ENCODE data around the gene CAMK1D. TPM values are rescaled to one million over a fixed set of nuclear protein-coding genes. Genes with fewer than 3 reads are reported as not detected.

CAMK1D gene
- total RNA-seq, 1 experiment from 2014 or later = 10.2 TPM

GRCh38 chr10:12512332-12513002, 163.1 kb downstream of the CAMK1D start (continued):
- TF ChIP-seq, protein P1, sequence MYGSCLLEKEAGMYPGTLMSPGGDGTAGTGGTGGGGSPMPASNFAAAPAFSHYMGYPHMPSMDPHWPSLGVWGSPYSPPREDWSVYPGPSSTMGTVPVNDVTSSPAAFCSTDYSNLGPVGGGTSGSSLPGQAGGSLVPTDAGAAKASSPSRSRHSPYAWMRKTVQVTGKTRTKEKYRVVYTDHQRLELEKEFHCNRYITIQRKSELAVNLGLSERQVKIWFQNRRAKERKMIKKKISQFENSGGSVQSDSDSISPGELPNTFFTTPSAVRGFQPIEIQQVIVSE (CRISPR knock-in tag; IDR thresholded peaks at IDR 0.05; ENCODE audit: borderline replicate concordance) = no peak
- no peak for TF ChIP-seq ZNF671 (CRISPR knock-in tag; IDR thresholded peaks at IDR 0.05)
- no peak for TF ChIP-seq ESRRA (CRISPR knock-in tag; IDR thresholded peaks at IDR 0.05; ENCODE audit: borderline replicate concordance)
- TF ChIP-seq JUN (CRISPR knock-in tag; IDR thresholded peaks at IDR 0.05) = no peak
- no peak for TF ChIP-seq NR3C1 (CRISPR knock-in tag; conservative IDR thresholded peaks at IDR 0.05; ENCODE audit: low read depth)
- TF ChIP-seq ATF1 (CRISPR knock-in tag; IDR thresholded peaks at IDR 0.05) = no peak
- no peak for TF ChIP-seq MXD4 (CRISPR knock-in tag; IDR thresholded peaks at IDR 0.05; ENCODE audit: borderline replicate concordance)
- no peak for TF ChIP-seq FOXP1 (CRISPR knock-in tag; IDR thresholded peaks at IDR 0.05; ENCODE audit: borderline replicate concordance)
- TF ChIP-seq MLX (CRISPR knock-in tag; IDR thresholded peaks at IDR 0.05) = no peak
- TF ChIP-seq ZNF219 (CRISPR knock-in tag; IDR thresholded peaks at IDR 0.05; ENCODE audit: borderline replicate concordance) = no peak

GRCh38 chr10:12513003-12513365, 163.6 kb downstream of the CAMK1D start:
- no peak overlapping the region for H3K4me3 Mint-ChIP-seq
- CTCF ChIA-PET = interaction anchor here (0.8 kb wide), 1 partner anchor 144 kb away, joined by 3 read pairs; no protein-coding TSS in a partner anchor
- no peaks in the 10 kb centered on the region for H3K27me3 Mint-ChIP-seq (ENCODE audit: low read depth)
- no peaks in the 10 kb centered on the region for H3K36me3 Mint-ChIP-seq
- peaks cover 8% of the 10 kb centered on the region; the same call in 1 of the 2 replicates for H3K9me3 Mint-ChIP-seq
- DNase-seq (ENCODE audit: low spot score) (no peak), ATAC-seq (no peak)
- peaks cover 15% of the 10 kb centered on the region for H3K4me1 Mint-ChIP-seq
- POLR2A ChIA-PET = no interaction called here
- H3K27ac Mint-ChIP-seq = no peak overlapping the region
- TF ChIP-seq OVOL2 (CRISPR knock-in tag; IDR thresholded peaks at IDR 0.05; ENCODE audit: borderline replicate concordance) (no peak), NR3C1 (CRISPR knock-in tag; conservative IDR thresholded peaks at IDR 0.05; ENCODE audit: low read depth) (no peak), CREB1 (CRISPR knock-in tag; IDR thresholded peaks at IDR 0.05) (no peak), CBFB (CRISPR knock-in tag; IDR thresholded peaks at IDR 0.05; ENCODE audit: low read depth) (no peak)
- TF ChIP-seq, protein P2, sequence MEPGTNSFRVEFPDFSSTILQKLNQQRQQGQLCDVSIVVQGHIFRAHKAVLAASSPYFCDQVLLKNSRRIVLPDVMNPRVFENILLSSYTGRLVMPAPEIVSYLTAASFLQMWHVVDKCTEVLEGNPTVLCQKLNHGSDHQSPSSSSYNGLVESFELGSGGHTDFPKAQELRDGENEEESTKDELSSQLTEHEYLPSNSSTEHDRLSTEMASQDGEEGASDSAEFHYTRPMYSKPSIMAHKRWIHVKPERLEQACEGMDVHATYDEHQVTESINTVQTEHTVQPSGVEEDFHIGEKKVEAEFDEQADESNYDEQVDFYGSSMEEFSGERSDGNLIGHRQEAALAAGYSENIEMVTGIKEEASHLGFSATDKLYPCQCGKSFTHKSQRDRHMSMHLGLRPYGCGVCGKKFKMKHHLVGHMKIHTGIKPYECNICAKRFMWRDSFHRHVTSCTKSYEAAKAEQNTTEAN (CRISPR knock-in tag; IDR thresholded peaks at IDR 0.05) = no peak

DNA sequence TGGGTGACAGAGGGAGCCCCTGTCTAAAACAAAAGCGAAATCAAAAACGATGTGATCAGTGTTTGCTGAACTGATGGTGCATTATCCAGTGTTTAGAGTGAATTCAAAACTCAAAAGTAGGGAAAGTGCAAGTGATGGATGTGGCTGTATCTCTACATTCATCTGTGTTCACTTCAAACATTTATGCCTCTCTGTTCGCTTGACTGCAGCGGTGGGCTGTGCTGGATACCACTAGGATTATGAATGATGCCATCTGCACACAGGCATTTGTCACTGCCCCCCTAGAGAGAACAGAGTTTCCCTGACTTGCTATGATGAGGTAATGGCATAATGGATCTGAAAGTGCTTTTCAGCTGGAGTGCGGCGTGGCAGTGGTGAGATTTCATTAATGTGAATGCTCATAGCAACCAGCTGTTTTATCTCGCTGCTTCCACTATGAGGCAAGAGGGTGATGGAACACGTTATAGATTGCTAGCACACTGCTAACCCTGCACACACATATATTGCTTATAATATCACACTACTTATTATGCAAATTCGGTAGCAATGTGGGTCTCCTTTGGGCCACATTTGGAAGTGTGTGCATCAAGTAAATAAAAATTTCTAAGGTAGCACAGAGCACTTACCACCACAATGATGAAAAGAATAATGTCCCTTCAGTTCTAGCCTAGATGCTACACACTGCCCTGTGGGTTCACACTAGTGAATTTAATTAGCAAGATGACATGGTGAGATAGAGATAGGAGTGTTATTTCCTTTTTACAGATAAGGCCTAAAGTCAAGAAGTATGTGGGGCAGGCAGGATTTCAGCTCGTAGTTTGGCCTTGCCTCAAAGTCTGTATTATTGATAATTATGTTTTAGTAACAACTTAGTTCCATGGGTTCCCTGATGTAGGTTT, 164.7 kb downstream of the CAMK1D start:
- no peak for ATAC-seq
- ChIA-PET CTCF (no interaction called here), POLR2A (no interaction called here)
- DNase-seq (ENCODE audit: low spot score) = no peak
- H3K27me3 Mint-ChIP-seq (ENCODE audit: low read depth) = no peaks in the 10 kb centered on the region
- no peaks in the 10 kb centered on the region for H3K9me3 Mint-ChIP-seq
- peaks cover 3% of the 10 kb centered on the region for H3K36me3 Mint-ChIP-seq
- no peak overlapping the region for H3K27ac Mint-ChIP-seq
- TF ChIP-seq GABPB1 (CRISPR knock-in tag; IDR thresholded peaks at IDR 0.05) = no peak
- no peak for TF ChIP-seq CBFB (CRISPR knock-in tag; IDR thresholded peaks at IDR 0.05; ENCODE audit: low read depth)
- TF ChIP-seq, protein P3, sequence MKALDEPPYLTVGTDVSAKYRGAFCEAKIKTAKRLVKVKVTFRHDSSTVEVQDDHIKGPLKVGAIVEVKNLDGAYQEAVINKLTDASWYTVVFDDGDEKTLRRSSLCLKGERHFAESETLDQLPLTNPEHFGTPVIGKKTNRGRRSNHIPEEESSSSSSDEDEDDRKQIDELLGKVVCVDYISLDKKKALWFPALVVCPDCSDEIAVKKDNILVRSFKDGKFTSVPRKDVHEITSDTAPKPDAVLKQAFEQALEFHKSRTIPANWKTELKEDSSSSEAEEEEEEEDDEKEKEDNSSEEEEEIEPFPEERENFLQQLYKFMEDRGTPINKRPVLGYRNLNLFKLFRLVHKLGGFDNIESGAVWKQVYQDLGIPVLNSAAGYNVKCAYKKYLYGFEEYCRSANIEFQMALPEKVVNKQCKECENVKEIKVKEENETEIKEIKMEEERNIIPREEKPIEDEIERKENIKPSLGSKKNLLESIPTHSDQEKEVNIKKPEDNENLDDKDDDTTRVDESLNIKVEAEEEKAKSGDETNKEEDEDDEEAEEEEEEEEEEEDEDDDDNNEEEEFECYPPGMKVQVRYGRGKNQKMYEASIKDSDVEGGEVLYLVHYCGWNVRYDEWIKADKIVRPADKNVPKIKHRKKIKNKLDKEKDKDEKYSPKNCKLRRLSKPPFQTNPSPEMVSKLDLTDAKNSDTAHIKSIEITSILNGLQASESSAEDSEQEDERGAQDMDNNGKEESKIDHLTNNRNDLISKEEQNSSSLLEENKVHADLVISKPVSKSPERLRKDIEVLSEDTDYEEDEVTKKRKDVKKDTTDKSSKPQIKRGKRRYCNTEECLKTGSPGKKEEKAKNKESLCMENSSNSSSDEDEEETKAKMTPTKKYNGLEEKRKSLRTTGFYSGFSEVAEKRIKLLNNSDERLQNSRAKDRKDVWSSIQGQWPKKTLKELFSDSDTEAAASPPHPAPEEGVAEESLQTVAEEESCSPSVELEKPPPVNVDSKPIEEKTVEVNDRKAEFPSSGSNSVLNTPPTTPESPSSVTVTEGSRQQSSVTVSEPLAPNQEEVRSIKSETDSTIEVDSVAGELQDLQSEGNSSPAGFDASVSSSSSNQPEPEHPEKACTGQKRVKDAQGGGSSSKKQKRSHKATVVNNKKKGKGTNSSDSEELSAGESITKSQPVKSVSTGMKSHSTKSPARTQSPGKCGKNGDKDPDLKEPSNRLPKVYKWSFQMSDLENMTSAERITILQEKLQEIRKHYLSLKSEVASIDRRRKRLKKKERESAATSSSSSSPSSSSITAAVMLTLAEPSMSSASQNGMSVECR (CRISPR knock-in tag; IDR thresholded peaks at IDR 0.05; ENCODE audit: borderline replicate concordance) = no peak
- TF ChIP-seq SMAD4 (CRISPR knock-in tag; IDR thresholded peaks at IDR 0.05) = no peak
- no peak for TF ChIP-seq ZNF671 (CRISPR knock-in tag; IDR thresholded peaks at IDR 0.05)
- no peak for TF ChIP-seq USF1 (CRISPR knock-in tag; IDR thresholded peaks at IDR 0.05)
- TF ChIP-seq SP1 (CRISPR knock-in tag; conservative IDR thresholded peaks at IDR 0.05) = no peak
- TF ChIP-seq, protein P4, sequence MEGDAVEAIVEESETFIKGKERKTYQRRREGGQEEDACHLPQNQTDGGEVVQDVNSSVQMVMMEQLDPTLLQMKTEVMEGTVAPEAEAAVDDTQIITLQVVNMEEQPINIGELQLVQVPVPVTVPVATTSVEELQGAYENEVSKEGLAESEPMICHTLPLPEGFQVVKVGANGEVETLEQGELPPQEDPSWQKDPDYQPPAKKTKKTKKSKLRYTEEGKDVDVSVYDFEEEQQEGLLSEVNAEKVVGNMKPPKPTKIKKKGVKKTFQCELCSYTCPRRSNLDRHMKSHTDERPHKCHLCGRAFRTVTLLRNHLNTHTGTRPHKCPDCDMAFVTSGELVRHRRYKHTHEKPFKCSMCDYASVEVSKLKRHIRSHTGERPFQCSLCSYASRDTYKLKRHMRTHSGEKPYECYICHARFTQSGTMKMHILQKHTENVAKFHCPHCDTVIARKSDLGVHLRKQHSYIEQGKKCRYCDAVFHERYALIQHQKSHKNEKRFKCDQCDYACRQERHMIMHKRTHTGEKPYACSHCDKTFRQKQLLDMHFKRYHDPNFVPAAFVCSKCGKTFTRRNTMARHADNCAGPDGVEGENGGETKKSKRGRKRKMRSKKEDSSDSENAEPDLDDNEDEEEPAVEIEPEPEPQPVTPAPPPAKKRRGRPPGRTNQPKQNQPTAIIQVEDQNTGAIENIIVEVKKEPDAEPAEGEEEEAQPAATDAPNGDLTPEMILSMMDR (IDR thresholded peaks at IDR 0.05) = no peak
- no peak for TF ChIP-seq NR2C2 (CRISPR knock-in tag; IDR thresholded peaks at IDR 0.05)
- no peak overlapping the region for H3K4me3 Mint-ChIP-seq
- H3K4me1 Mint-ChIP-seq = peaks cover 9% of the 10 kb centered on the region; the same call in 1 of the 2 replicates

All from WTC11 (cell line).